A549 (cell line): ENCODE results near the gene SLCO4C1. TPM values are rescaled to one million over a fixed set of nuclear protein-coding genes. Genes with fewer than 3 reads are reported as not detected.

Experiments used
- ATAC-seq, 2 experiments: fragments of 200-7000 bp in 1 of 2; fragments of >200 bp in 1 of 2; cut with Nextera tagmentation in 1 of 2; cut with Tn5 transposase in 1 of 2; 3 replicates each; pipeline versions ENCODE4 v1.8.0 to v1.9.1; 2018 to 2020; ENCODE audit warnings: mild to moderate bottlenecking in 1 of 2, moderate library complexity in 1 of 2
- CTCF ChIA-PET: fragments of 300-600 bp; sonication (Branson Sonifier 250); formaldehyde crosslinking; extraction: SDS; loops from one replicate; lab custom pipeline; 2021; ENCODE audit warnings: antibody characterized with exemption, inconsistent platforms; lab: Yijun Ruan, JAX
- POLR2A ChIA-PET: fragments of 350-600 bp; formaldehyde crosslinking; extraction: SDS; loops from one replicate; lab custom pipeline; 2021; ENCODE audit warnings: antibody characterized with exemption, inconsistent platforms; lab: Yijun Ruan, JAX
- DNase-seq, 2 experiments: peaks; one replicate each; pipeline versions ENCODE4 v3.0.0 to v3.0.0-alpha.2; 2011 to 2016; ENCODE audit warnings: low read depth in 1 of 2, low spot score in 1 of 2
- FAIRE-seq: peaks from 2 replicates; lab custom pipeline; 2011; peaks lifted over from hg19 to GRCh38; lab: Jason Lieb, UNC
- H3K27ac ChIP-seq, 2 experiments: fragments of >200 bp; sonication (Bioruptor Twin); formaldehyde crosslinking; 3 replicates each; pipeline ENCODE4 v1.5.1; 2016 to 2017
- H3K4me1 ChIP-seq: fragments of >200 bp; sonication (Bioruptor Twin); formaldehyde crosslinking; 3 replicates; pipeline ENCODE4 v1.6.1; 2016
- H3K4me2 ChIP-seq: fragments of >200 bp; sonication (Bioruptor Twin); formaldehyde crosslinking; 3 replicates; pipeline ENCODE4 v1.6.1; 2016
- H3K4me3 ChIP-seq: fragments of >200 bp; sonication (Bioruptor Twin); formaldehyde crosslinking; 3 replicates; pipeline ENCODE4 v1.5.1; 2016
- H3K9me3 ChIP-seq: fragments of >200 bp; sonication (Bioruptor Twin); formaldehyde crosslinking; 3 replicates; pipeline ENCODE4 v1.6.1; 2016
- ATOH8 ChIP-seq: fragments of 250-450 bp; sonication (Bioruptor Pico); IDR thresholded peaks from 2 replicates; pipeline ENCODE4 v1.5.0; 2020; ENCODE audit warnings: low read depth, mild to moderate bottlenecking, moderate library complexity
- BCL3 ChIP-seq: fragments of >200 bp; sonication (Bioruptor Twin); formaldehyde crosslinking; IDR thresholded peaks from 3 replicates; pipeline ENCODE4 v1.6.1; 2016
- BHLHE40 ChIP-seq: IDR thresholded peaks from 2 replicates; pipeline ENCODE4 v1.6.1; 2012; ENCODE audit warnings: low read depth, low read length, inconsistent platforms
- CHD4 ChIP-seq: fragments of 200-600 bp; sonication (generic); IDR thresholded peaks from 2 replicates; pipeline ENCODE4 v1.6.1; 2016; ENCODE audit warnings: antibody characterized with exemption, mild to moderate bottlenecking, borderline replicate concordance
- EHF ChIP-seq: fragments of 250-450 bp; sonication (Bioruptor Pico); IDR thresholded peaks from 2 replicates; pipeline ENCODE4 v1.5.0; 2020; ENCODE audit warnings: mild to moderate bottlenecking
- EHMT2 ChIP-seq: fragments of 200-600 bp; sonication (generic); IDR thresholded peaks from 2 replicates; pipeline ENCODE4 v1.6.1; 2016; ENCODE audit warnings: antibody characterized with exemption, low read depth, mild to moderate bottlenecking, moderate library complexity
- ELK1 ChIP-seq: fragments of 150-350 bp; IDR thresholded peaks from 2 replicates; pipeline ENCODE4 v1.6.1; 2014; ENCODE audit warnings: low read depth, mild to moderate bottlenecking, low read length
- FOSB ChIP-seq: fragments of 250-450 bp; sonication (Bioruptor Pico); IDR thresholded peaks from 2 replicates; pipeline ENCODE4 v1.5.0; 2020; ENCODE audit warnings: mild to moderate bottlenecking, moderate library complexity
- FOSL2 ChIP-seq, 2 experiments: fragments of 450-650 bp in 1 of 2; fragments of >200 bp in 1 of 2; sonication (Bioruptor Twin) in 1 of 2; formaldehyde crosslinking; IDR thresholded peaks; 2 replicates each; pipeline versions ENCODE4 v1.5.0 to v1.6.1; 2016 to 2020; ENCODE audit warnings: mild to moderate bottlenecking in 1 of 2, moderate library complexity in 1 of 2
- FOXS1 ChIP-seq: fragments of 250-450 bp; sonication (Bioruptor Pico); IDR thresholded peaks from 2 replicates; pipeline ENCODE4 v1.5.0; 2020; ENCODE audit warnings: mild to moderate bottlenecking, moderate library complexity
- HES2 ChIP-seq: fragments of >200 bp; sonication (Bioruptor Twin); formaldehyde crosslinking; IDR thresholded peaks from 2 replicates; pipeline ENCODE4 v1.6.1; 2016
- HEYL ChIP-seq: fragments of 250-450 bp; sonication (Bioruptor Pico); IDR thresholded peaks from 2 replicates; pipeline ENCODE4 v1.8.0; 2021; ENCODE audit warnings: mild to moderate bottlenecking, moderate library complexity
- HOXB13 ChIP-seq: fragments of 250-450 bp; sonication (Bioruptor Pico); IDR thresholded peaks from 2 replicates; pipeline ENCODE4 v1.5.0; 2020; ENCODE audit warnings: low read depth, mild to moderate bottlenecking, moderate library complexity
- JUN ChIP-seq, 2 experiments: fragments of >200 bp; sonication (Bioruptor Twin); formaldehyde crosslinking; IDR thresholded peaks; 2 replicates in 1 of 2; 3 replicates in 1 of 2; pipeline ENCODE4 v1.6.1; 2016 to 2017
- KDM1A ChIP-seq: fragments of 200-600 bp; sonication (generic); IDR thresholded peaks from 2 replicates; pipeline ENCODE4 v1.6.1; 2016; ENCODE audit warnings: low read depth, mild to moderate bottlenecking
- MAFK ChIP-seq: fragments of 450-650 bp; IDR thresholded peaks from 2 replicates; pipeline ENCODE4 v1.6.1; 2014; ENCODE audit not compliant: partially characterized antibody
- MYC ChIP-seq: IDR thresholded peaks from 2 replicates; pipeline ENCODE4 v1.6.1; 2012; ENCODE audit warnings: mild to moderate bottlenecking, inconsistent platforms, low read length, improper control_type of control experiment, borderline replicate concordance
- NR3C1 ChIP-seq: fragments of >200 bp; sonication (Bioruptor Twin); formaldehyde crosslinking; IDR thresholded peaks from 3 replicates; pipeline ENCODE4 v1.6.1; 2017
- PHF8 ChIP-seq: fragments of 200-600 bp; sonication (generic); IDR thresholded peaks from 2 replicates; pipeline ENCODE4 v1.6.1; 2016; ENCODE audit warnings: low read depth, mild to moderate bottlenecking, antibody characterized with exemption, moderate library complexity, borderline replicate concordance
- RARB ChIP-seq: fragments of 250-450 bp; sonication (Bioruptor Pico); IDR thresholded peaks from 2 replicates; pipeline ENCODE4 v1.8.0; 2021; ENCODE audit warnings: mild to moderate bottlenecking, moderate library complexity
- RCOR1 ChIP-seq: fragments of 150-350 bp; IDR thresholded peaks from 2 replicates; pipeline ENCODE4 v1.6.1; 2014; ENCODE audit warnings: antibody characterized with exemption, low read length, low read depth
- RNF2 ChIP-seq: fragments of 200-600 bp; sonication (generic); IDR thresholded peaks from 2 replicates; pipeline ENCODE4 v1.6.1; 2016; ENCODE audit warnings: low read depth, mild to moderate bottlenecking, antibody characterized with exemption, moderate library complexity, borderline replicate concordance
- SMC3 ChIP-seq: fragments of >200 bp; sonication (Bioruptor Twin); formaldehyde crosslinking; IDR thresholded peaks from 3 replicates; pipeline ENCODE4 v1.6.1; 2018; ENCODE audit warnings: inconsistent platforms
- ZC3H11A ChIP-seq: fragments of 450-650 bp; IDR thresholded peaks from 2 replicates; pipeline ENCODE4 v1.6.1; 2014; ENCODE audit warnings: antibody characterized with exemption, mild to moderate bottlenecking
- ZFP36 ChIP-seq: fragments of 450-650 bp; IDR thresholded peaks from 2 replicates; pipeline ENCODE4 v1.6.1; 2014; ENCODE audit warnings: borderline replicate concordance; ENCODE audit not compliant: partially characterized antibody
- ZNF302 ChIP-seq: fragments of 250-450 bp; sonication (Bioruptor Pico); IDR thresholded peaks from 2 replicates; pipeline ENCODE4 v1.9.0; 2021; ENCODE audit warnings: inconsistent platforms, mild to moderate bottlenecking, moderate library complexity
- ZSCAN20 ChIP-seq: fragments of 250-450 bp; sonication (Bioruptor Pico); IDR thresholded peaks from 2 replicates; pipeline ENCODE4 v1.8.0; 2022; ENCODE audit warnings: mild to moderate bottlenecking, moderate library complexity
- WGBS: methylation state at CpG from one replicate; pipeline ENCODE4 v1.1.6; 2017; ENCODE audit errors: missing lambda C conversion rate; 5-methylcytosine and 5-hydroxymethylcytosine counted together
- polyA plus RNA-seq, 4 experiments: library from polyadenylated mRNA; depleted of rRNA in 3 of 4; stranded (reverse); fragments of >200 nt; fragmentation: RNase III in 1 of 4; extraction: RNeasy Plus Mini Kit Qiagen cat#74134 plus additional on column Dnase treatment in 1 of 4; gene quantifications; 2 replicates in 3 of 4; 3 replicates in 1 of 4; pipeline ENCODE4 v1.2.3, GENCODE V29; 2011 to 2017

Gene SLCO4C1
- polyA plus RNA-seq, 2 of the 4 experiments (the other 2 are of a cell fraction), result 0.06 to 0.10 TPM

GRCh38 chr5:102307232-102307631, 11.1 kb upstream of the SLCO4C1 start:
- POLR2A ChIA-PET, result no interaction called here
- Histone ChIP-seq H3K4me1 (no peaks in the 10 kb centered on the region), H3K27ac (no peak overlapping the region), H3K9me3 (no peaks in the 10 kb centered on the region), H3K4me3 (no peak overlapping the region), H3K4me2 (no peak overlapping the region)
- ATAC-seq (no peak), DNase-seq (no peak), FAIRE-seq (no peak)
- TF ChIP-seq HEYL (CRISPR knock-in tag), result no peak
- no peak for TF ChIP-seq RARB
- TF ChIP-seq RNF2, result no peak
- TF ChIP-seq ZNF302 (CRISPR knock-in tag), result no peak
- no peak for TF ChIP-seq KDM1A
- TF ChIP-seq SMC3, result no peak
- TF ChIP-seq FOXS1 (CRISPR knock-in tag), result no peak
- no peak for TF ChIP-seq BCL3
- TF ChIP-seq PHF8, result no peak
- no peak for TF ChIP-seq MAFK
- no peak for TF ChIP-seq ZFP36
- TF ChIP-seq MYC, result no peak
- TF ChIP-seq NR3C1, result no peak
- TF ChIP-seq JUN (IDR thresholded peaks at IDR 0.05), result no peak
- TF ChIP-seq EHMT2, result no peak
- no peak for TF ChIP-seq ELK1
- TF ChIP-seq ATOH8 (CRISPR knock-in tag), result no peak
- TF ChIP-seq CHD4, result no peak
- TF ChIP-seq FOSB (CRISPR knock-in tag), result no peak
- no peak for TF ChIP-seq BHLHE40
- CTCF ChIA-PET, result no interaction called here

- POLR2A ChIA-PET, result no interaction called here
- no peak for FAIRE-seq
- ATAC-seq, result no peak
- H3K4me2 ChIP-seq, result no peak overlapping the region
- no peak for DNase-seq
- no peaks in the 10 kb centered on the region for H3K4me1 ChIP-seq
- H3K4me3 ChIP-seq, result no peak overlapping the region
- no peak overlapping the region for H3K27ac ChIP-seq
- CTCF ChIA-PET, result no interaction called here
- TF ChIP-seq RNF2 (no peak), KDM1A (no peak), MAFK (no peak), ZSCAN20 (CRISPR knock-in tag) (no peak), ZC3H11A (no peak), RCOR1 (no peak), EHF (CRISPR knock-in tag) (no peak), FOSL2 (IDR thresholded peaks at IDR 0.05) (no peak), FOSL2 (CRISPR knock-in tag; IDR thresholded peaks at IDR 0.05) (no peak), HES2 (no peak), HOXB13 (no peak)
- 3% methylated on average over 2 of the region's 2 CpGs for WGBS
- H3K9me3 ChIP-seq, result no peaks in the 10 kb centered on the region
Measured at GRCh38 chr5:102306121-102306520, 10.0 kb upstream of the SLCO4C1 start.
